ENCODE data around the gene MAP6D1.

Gene MAP6D1

GRCh38 chr3:183825456-183826161, at the start of gene MAP6D1:
Gene MAP6D1 (minus strand): TSS chr3:183825577. CDS start chr3:183825547, 30 bp downstream.
- peak; percentile 34 to 88 (median 81) for DNase-seq

DNA sequence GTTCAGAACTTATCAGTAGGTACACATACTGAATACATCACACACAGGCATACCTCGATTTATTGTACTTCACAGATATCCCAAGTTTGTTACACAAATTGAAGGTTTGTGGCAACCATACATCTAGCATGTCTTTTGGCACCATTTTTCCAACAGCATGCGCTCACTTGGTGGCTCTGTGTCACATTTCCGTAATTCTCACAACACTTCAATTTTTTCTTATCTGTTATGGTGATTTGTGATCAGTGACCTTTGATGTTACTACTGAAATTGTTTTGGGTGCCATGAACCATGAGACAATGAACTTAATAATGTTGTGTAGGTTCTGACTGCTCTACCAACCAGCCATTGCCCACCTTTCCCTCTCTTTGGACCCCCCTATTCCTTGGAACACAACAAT, 48.5 kb upstream of the MAP6D1 start:
- no peak for DNase-seq

DNA sequence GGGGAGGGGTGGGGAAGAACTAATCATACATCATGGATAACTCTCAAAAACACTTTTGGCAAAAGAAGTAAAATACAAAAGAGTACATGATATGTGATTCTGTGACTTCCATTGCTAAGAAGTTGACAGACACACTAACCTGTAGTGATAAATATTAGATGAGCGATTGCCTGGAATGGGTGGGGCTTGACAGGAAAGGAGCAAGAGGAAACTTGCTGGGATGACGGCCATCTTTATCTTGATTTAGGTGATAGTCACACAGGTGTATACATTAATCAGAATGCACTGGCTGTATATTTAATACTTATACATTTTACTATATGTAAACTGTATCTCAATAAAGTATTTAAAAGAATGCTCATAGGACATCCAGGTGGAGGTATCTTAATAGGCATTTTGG, 46.2 kb upstream of the MAP6D1 start:
- DNase-seq, result no peak

- DNase-seq, result no peak
Measured at GRCh38 chr3:183870563-183870962, 45.2 kb upstream of the MAP6D1 start.

- no peak for DNase-seq
Measured at GRCh38 chr3:183868796-183869195, 43.4 kb upstream of the MAP6D1 start.

GRCh38 chr3:183862610-183863009, 37.2 kb upstream of the MAP6D1 start:
- no peak for DNase-seq

DNA sequence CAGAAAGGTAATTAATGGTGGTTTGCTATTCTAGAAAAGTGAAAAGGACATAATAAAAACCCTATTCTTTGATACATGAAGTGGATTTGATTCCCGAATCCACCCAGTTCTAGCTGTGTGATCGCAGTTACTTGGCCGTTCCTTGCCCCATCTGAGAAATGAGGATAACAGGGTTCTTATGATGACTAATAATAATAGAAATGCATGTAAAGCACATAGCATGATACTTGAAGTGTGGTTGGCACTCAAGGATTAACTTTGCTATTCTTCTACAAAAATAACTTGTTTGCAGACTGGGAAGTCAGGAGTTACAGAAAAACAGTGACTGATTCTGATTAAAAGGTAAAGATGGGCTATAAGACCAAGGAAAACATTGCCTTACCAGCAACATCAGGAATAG, 32.5 kb upstream of the MAP6D1 start:
- no peak for DNase-seq

DNA sequence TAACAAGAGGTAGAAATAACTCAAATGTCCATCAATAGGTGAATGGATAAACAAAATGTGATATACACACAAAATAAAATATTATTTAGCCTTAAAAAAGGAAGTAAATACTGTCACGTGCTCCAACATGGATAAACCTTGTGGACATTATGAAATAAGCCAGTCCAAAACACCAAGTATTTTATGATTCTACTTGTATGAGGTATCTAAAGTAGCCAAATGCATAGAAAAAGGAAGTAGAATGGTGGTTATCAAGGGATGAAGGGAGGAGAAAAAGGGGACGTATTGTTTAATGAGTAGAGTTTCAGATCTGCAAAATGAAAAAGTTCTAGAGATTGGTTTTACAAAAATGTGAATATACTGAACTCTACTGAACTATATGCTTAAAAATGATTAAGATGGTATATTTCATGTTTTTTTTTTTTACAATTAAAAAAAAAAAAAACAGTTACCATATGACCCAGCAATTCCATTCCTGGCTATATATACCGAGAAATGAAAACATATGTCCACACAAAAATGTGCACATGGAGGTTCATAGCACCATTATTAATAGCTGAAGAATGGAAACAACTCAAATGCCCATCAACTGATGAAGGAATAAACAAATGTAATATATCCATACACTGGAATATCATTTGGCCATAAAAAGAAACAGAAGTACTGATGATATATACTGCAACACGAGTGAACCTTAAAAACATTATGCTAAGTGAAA, 29.1 kb upstream of the MAP6D1 start:
- no peak for DNase-seq

DNA sequence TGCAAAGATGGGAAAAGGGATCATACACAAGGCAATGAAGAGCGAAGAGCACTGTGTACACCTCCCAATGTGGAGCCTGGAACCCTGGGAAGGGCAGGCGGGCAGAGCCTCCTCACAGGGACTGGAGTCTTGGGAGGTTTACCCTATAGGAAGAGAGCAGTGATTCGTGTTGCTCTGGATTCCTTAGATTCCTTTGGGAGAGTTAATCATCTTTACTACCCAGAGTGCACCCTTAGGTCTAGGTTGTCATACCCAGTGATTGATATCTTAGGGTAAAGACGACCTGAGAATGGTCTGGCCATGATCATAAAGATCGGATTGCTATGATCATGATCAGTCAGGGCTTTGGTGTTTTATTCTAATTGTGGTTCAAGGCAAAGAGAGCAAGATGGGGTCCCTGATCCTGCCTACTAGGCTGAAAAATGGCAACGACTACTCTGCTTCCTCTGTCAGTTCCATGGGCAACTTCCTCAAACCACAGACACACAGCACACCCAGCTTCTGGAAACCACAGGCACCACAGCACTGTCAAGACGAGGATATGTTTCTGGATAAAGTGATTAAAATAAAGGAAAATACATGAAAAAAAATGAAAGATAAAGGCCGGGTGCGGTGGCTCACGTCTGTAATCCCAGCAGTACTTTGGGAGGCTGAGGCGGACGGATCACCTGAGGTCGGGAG, 20.4 kb upstream of the MAP6D1 start:
- DNase-seq, result no peak

DNA sequence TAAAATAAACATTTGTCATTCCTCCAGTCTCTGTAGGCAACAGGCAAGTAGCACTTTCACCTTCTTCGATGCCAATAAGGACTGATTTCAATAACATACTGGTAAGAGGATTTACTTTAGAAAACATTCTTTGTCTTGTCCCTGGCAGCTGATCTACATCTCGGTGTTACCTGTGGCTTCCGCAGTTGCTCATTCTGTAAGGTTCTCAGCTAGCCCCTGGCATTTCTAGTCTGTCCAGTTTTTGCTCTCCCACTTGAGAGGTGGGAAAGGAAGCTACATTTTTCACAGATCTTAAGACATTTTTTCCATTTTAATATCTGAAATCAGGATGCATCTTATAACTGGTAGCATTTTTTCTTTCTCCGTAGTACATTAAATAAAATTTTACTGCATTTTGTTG, 19.7 kb upstream of the MAP6D1 start:
- DNase-seq, result no peak

- DNase-seq, result no peak
Measured at GRCh38 chr3:183844606-183845005, 19.2 kb upstream of the MAP6D1 start.

- DNase-seq, result no peak
Measured at GRCh38 chr3:183839751-183840150, 14.4 kb upstream of the MAP6D1 start.

- DNase-seq, result no peak
Measured at GRCh38 chr3:183837894-183838293, 12.5 kb upstream of the MAP6D1 start.

- no peak for DNase-seq
Measured at GRCh38 chr3:183837390-183837789, 12.0 kb upstream of the MAP6D1 start.

- no peak for DNase-seq
Measured at GRCh38 chr3:183833516-183833915, 8.1 kb upstream of the MAP6D1 start.

GRCh38 chr3:183830187-183830586, 4.8 kb upstream of the MAP6D1 start:
- no peak for DNase-seq

DNA sequence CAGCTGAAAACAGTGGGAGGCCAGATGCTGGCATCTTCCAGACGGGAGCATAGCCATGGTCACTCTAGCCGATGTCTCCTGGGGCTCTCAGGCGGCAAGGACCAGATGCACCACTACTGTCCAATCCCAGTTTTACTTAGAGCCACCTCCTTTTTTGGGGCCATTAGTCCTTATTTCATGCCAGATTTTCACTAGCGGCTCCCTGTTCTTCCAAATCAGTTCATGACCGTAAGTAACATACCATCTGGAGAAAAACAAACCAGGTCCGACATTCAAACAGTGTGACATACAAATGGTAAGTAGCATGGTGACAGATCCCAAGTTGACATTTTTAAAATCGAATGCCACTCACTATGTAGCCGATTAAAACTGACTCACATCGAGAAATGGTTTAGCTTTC, 4.1 kb upstream of the MAP6D1 start:
- no peak for DNase-seq

GRCh38 chr3:183828538-183828870, 3.1 kb upstream of the MAP6D1 start:
- no peak for DNase-seq

GRCh38 chr3:183827809-183828537, 2.6 kb upstream of the MAP6D1 start:
- DNase-seq, result no peak

DNA sequence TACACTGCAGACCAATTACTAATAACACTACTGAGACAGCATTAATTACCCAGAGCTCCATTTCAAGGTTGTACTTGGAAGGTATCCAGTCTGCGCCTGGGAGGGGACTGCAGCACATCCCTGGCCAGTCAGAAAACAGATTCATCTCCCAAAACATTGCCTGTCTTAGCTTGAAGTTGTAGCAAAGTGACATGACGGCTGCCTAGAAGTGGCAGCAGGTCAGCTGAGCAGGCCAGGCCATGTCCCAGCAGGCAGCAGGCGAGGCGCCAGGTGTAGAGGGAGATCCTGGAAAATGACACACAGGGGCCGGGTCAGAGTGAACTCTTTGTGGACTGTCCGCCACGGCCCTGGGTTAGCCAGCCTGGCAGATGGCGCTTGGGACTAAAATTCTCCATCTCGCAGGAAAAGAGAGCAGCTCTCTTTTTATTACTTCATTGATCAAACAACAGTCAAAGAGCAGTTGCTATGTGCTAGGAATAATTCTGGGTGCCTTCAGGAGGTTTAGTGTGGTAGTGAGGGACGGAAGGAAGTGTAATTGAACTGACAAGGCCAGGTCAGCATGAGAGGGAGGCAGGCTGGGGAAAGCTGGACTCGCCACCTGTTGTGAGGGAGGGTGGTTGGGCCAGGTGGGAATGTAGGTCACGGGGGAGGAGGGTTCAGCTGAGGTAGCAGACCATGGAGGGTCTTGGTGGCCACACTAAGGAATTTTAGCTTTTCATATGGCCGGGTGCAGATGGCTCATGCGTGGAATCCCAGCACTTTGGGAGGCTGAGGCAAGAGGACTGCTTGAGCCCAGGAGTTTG, 1.3 kb upstream of the MAP6D1 start:
- peak in 2 of 3 experiments; percentile 62 to 82 for DNase-seq

GRCh38 chr3:183824761-183825455, 469 bp downstream of the MAP6D1 start:
- DNase-seq, result peak in 2 of 3 experiments; percentile 75 to 81

GRCh38 chr3:183823963-183824362, 1.4 kb downstream of the MAP6D1 start:
- DNase-seq, result peak; percentile 13 to 81 (median 51)

Measured in NCI-H1417 (cell line).